ENCODE measurements around the gene PLEKHA4.

DNA sequence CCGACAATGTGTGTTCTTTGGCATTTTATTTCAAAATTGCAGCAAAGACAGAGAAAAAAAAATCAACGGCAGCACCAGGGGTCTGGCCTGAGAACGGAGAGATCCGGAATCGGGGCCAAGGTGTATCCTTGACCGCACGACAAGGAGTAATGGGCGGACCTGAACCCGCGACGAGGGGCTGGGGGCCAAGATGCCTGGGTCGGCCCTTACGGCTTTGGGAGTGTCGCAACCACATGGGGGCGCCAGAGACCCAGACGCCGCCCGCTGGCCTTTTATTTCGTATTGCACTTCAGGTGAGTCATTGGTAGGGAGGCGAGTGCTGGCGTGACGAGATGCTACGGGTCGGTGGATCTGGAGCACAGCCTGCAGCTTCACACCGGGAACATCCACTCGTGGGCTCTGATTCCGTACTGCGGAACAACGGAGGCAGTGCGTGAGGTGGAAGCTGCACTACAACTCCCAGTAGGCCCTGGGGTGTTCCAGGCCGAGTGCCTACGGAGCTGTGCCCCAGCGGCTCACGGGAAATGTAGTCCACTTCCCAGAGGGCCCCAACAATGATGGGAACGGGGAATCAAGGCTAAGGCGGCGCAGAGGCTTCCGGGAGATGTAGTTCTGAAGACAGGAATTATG, 73.2 kb downstream of the PLEKHA4 start:
- TF ChIP-seq POLR2AphosphoS5 (IDR thresholded peaks at IDR 0.05; ENCODE audit: low read depth, low read length) (peak; percentile 78), TAF1 (IDR thresholded peaks at IDR 0.05; ENCODE audit: borderline replicate concordance, insufficient read depth, low read length) (0 out of 2 replicates have a peak, but pooled peaks have one; percentile 17)

Data from PFSK-1 (cell line).